IPS-NIHi7 (cell line): ENCODE results near the gene IDUA.

Source experiments
- DNase-seq: peaks from one replicate; pipeline ENCODE4 v3.0.0; 2012; ENCODE audit warnings: mixed read lengths; ENCODE audit errors: extremely low spot score

Gene IDUA

GRCh38 chr4:956531-957230 is 30.2 kb upstream of the IDUA start:
- no peak for DNase-seq

DNA sequence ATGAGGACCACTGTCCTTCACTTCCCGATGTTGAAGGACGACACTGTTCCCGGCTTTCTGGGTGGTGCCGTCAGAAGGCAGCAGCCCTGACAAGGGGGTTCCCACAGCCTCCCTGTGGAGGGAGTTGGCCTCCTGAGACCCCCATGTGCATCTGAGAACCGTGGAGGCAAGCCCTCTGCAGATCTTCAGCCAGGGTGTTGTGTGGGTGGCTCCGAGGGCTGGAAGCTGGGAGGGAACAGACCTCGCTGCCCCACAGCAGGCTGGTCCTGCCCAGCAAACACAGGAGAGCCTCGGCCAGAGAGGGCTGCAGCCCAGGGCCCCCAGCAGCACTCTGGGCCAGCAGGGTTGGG is 29.6 kb upstream of the IDUA start:
- no peak for DNase-seq

GRCh38 chr4:957581-958313 is 29.1 kb upstream of the IDUA start:
- DNase-seq = no peak

GRCh38 chr4:958314-958665 is 28.6 kb upstream of the IDUA start:
- no peak for DNase-seq

DNA sequence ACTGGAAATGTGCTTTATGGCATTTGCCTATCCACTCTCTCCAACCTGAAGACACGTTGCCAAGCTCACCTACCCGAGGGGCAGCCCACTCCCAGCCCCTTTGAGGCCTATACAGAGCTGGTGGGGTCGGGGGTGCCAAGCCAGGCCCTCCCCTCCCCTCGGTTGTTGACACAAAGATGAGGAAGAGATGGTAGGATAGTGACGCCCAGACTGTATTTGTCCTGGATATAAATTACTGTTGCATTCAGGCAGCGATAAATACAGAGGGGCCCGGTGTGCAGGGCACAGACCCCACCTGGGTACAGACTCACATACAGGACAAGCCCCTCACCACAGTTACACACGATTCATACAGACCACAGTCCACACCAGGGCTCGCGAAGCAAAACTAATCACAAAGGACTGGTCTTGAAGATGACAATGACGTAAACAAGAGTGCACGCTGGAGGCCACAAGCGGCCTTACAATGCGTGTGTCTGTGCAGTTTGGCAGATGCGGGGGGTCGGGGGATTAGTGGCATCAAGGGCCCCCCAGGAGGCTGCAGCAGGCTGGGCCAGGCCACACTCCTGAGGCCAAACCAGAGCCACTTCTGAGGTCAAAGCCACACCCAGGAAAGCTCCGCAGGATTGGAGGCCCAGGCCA is 28.0 kb upstream of the IDUA start:
- no peak for DNase-seq

GRCh38 chr4:959338-960139 is 27.3 kb upstream of the IDUA start:
- DNase-seq = no peak

DNA sequence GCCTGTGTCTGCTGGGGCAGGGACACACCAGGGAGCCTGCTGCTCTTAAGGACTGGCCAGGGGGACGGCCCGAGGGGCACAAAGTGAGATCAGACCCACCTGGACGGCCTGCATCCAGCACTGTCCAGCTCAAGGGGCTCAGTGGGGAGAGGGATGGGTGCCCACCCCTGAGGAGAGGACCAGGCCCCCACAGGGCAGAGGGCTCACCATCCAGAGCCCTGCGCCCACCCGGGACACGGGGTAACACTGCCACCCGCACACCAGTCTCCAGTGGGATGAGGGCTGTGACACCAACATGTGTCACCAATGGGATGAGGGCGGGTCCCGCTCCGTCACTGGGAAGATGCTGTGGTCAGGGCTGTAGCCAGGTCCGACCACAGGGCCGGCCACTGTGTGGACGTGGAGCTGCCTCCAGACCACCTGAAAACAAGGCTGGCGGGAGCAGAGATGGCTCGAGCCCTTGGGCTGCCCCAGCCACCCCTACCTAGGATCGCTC is 26.7 kb upstream of the IDUA start:
- no peak for DNase-seq

DNA sequence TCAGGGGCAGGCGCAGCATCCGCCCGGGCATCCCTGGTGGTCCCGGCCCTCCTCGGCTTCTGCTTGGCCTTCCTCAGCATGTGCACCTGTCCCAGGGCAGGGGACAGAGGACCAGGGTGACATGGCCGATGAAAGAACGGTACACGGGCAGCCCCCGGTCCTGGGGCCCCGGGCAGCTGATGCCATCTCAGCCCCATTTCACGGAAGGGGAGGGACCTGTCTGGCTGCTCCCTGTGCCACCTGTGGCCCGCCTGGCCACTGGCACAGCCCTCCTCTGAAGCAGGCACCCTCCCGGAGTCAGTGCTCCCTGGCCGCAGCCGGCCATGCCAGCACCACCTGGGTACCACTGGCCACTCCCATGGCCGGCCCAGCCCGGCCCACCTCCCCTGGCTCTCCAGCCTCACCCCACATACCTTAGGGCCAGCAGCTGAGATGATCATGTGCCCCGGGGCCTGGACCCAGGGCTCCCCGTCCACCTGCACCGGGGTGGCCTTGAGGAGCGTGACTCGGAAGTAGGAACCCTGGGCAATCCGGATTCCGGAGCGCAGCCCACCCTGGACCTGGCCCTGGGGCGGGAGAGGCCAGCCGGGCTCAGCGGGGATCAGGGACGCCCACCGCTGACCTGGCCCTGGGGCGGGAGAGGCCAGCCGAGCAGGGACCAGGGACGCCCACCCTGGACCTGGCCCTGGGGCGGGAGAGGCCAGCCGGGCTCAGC is 26.1 kb upstream of the IDUA start:
- no peak for DNase-seq

GRCh38 chr4:961351-962230 is 25.3 kb upstream of the IDUA start:
- DNase-seq = no peak

GRCh38 chr4:962231-963208 is 24.3 kb upstream of the IDUA start:
- DNase-seq = no peak

- DNase-seq = no peak
Measured at GRCh38 chr4:963276-964225, 23.3 kb upstream of the IDUA start.

- DNase-seq = no peak
Measured at GRCh38 chr4:964346-965025, 22.4 kb upstream of the IDUA start.

- DNase-seq = no peak
Measured at GRCh38 chr4:965048-965765, 21.6 kb upstream of the IDUA start.

- DNase-seq = no peak
Measured at GRCh38 chr4:965766-966134, 21.1 kb upstream of the IDUA start.

GRCh38 chr4:966266-967112 is 20.4 kb upstream of the IDUA start:
- no peak for DNase-seq
